AG20443 (cell line): ENCODE data around the gene PATJ.

Experiments used
- DNase-seq: peaks from one replicate; pipeline ENCODE4 v3.0.0; 2012; ENCODE audit warnings: low spot score, mixed read lengths

PATJ gene

GRCh38 chr1:61983236-61983635, 241.0 kb downstream of the PATJ start:
- DNase-seq = no peak

- DNase-seq = no peak
Measured at GRCh38 chr1:61992257-61992656, 250.0 kb downstream of the PATJ start.

GRCh38 chr1:61993331-61993961, 251.2 kb downstream of the PATJ start:
- no peak for DNase-seq

GRCh38 chr1:61995641-61996040, 253.4 kb downstream of the PATJ start:
- DNase-seq = no peak

- no peak for DNase-seq
Measured at GRCh38 chr1:61997123-61997522, 254.8 kb downstream of the PATJ start.

- DNase-seq = no peak
Measured at GRCh38 chr1:62003777-62004176, 261.5 kb downstream of the PATJ start.

GRCh38 chr1:62006690-62007089, 264.4 kb downstream of the PATJ start:
- DNase-seq = no peak

GRCh38 chr1:62011006-62011405, 268.7 kb downstream of the PATJ start:
- DNase-seq = no peak

GRCh38 chr1:62012095-62012494, 269.8 kb downstream of the PATJ start:
- DNase-seq = no peak

- no peak for DNase-seq
Measured at GRCh38 chr1:62012836-62013235, 270.6 kb downstream of the PATJ start.

- no peak for DNase-seq
Measured at GRCh38 chr1:62013264-62013663, 271.0 kb downstream of the PATJ start.

GRCh38 chr1:62022382-62022983, 280.2 kb downstream of the PATJ start:
- no peak for DNase-seq

- no peak for DNase-seq
Measured at GRCh38 chr1:62024690-62025089, 282.4 kb downstream of the PATJ start.

GRCh38 chr1:62025154-62025553, 282.9 kb downstream of the PATJ start:
- no peak for DNase-seq

- DNase-seq = no peak
Measured at GRCh38 chr1:62025892-62026291, 283.6 kb downstream of the PATJ start.

- no peak for DNase-seq
Measured at GRCh38 chr1:62029704-62030103, 287.4 kb downstream of the PATJ start.

- DNase-seq = no peak
Measured at GRCh38 chr1:62034790-62035189, 292.5 kb downstream of the PATJ start.

- no peak for DNase-seq
Measured at GRCh38 chr1:62037274-62037673, 295.0 kb downstream of the PATJ start.

GRCh38 chr1:62038594-62039284, 296.5 kb downstream of the PATJ start:
- DNase-seq = no peak

GRCh38 chr1:62040450-62040849, 298.2 kb downstream of the PATJ start:
- no peak for DNase-seq

- no peak for DNase-seq
Measured at GRCh38 chr1:62040973-62041372, 298.7 kb downstream of the PATJ start.

GRCh38 chr1:62043154-62043553, 300.9 kb downstream of the PATJ start:
- no peak for DNase-seq

- DNase-seq = no peak
Measured at GRCh38 chr1:62045574-62045973, 303.3 kb downstream of the PATJ start.

- no peak for DNase-seq
Measured at GRCh38 chr1:62046927-62047326, 304.6 kb downstream of the PATJ start.
